SH-SY5Y (cell line): Measurements from ENCODE around the gene E2F2.

ENCODE experiments used
- GATA2 ChIP-seq: IDR thresholded peaks from 2 replicates; pipeline ENCODE4 v1.6.1; 2011; ENCODE audit warnings: mild to moderate bottlenecking, low read depth, low read length
- GATA3 ChIP-seq: IDR thresholded peaks from 2 replicates; pipeline ENCODE4 v1.6.1; 2011; ENCODE audit warnings: low read depth, mild to moderate bottlenecking, low read length, moderate library complexity

DNA sequence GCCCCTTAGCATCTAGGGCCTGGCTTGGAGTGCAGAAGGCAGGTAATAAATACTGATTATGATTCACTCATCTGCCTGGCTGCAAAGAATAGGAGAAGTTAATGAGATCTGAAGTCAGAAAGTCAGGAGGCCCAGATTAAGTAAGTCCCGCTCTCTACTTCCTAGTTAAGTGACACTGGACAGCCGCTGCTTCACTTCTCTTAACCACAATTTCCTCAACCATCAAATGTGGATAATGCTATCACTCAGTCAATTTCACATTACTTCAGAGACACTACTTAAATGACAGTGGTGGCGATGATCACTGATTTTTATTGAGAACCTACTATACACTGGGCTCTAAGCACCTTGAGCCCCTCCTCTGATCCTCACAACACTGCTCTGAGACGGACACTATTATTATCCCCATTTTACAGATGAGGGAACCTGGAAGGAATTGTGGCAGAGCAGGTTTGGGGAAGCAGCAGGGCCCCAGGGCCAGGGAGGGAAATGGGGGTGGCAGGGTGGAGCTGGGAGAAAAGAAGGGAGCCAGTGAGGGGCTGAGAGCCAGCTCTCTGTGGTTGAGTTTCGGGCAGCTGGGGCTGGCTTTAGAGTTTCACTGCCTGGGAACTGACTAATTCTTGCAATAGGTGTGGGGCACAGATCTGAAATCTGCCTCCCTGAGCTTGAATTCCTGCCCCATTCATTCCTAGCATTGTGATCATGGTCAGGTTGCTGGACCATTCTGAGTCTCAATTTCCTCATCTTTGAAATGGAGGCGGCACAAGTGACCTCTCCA lies 2.4 kb upstream of the E2F2 start:
- TF ChIP-seq GATA2: no peak
- TF ChIP-seq GATA3: no peak
